NCI-H345 (cell line): ENCODE data around the gene SPTB.

Experiments used
- DNase-seq: peaks from one replicate; lab custom pipeline; 2025; lab: John Stamatoyannopoulos, UW

SPTB gene

GRCh38 chr14:64728856-64729255 is 150.9 kb downstream of the SPTB start:
- no peak for DNase-seq

- DNase-seq = no peak
Measured at GRCh38 chr14:64728106-64728505, 151.6 kb downstream of the SPTB start.

- no peak for DNase-seq
Measured at GRCh38 chr14:64727551-64728071, 152.1 kb downstream of the SPTB start.

GRCh38 chr14:64726585-64726890 is 153.2 kb downstream of the SPTB start:
- peak; percentile 84 for DNase-seq

- DNase-seq = no peak
Measured at GRCh38 chr14:64725879-64726584, 153.7 kb downstream of the SPTB start.

- DNase-seq = no peak
Measured at GRCh38 chr14:64725261-64725815, 154.4 kb downstream of the SPTB start.

GRCh38 chr14:64724578-64724930 is 155.2 kb downstream of the SPTB start:
- no peak for DNase-seq

GRCh38 chr14:64723691-64724577 is 155.8 kb downstream of the SPTB start:
- peak; percentile 59 for DNase-seq

GRCh38 chr14:64722842-64723447 is 156.8 kb downstream of the SPTB start:
- DNase-seq = no peak

- DNase-seq = no peak
Measured at GRCh38 chr14:64721899-64722298, 157.8 kb downstream of the SPTB start.

GRCh38 chr14:64721391-64721791 is 158.3 kb downstream of the SPTB start:
- DNase-seq = peak; percentile 66

- DNase-seq = no peak
Measured at GRCh38 chr14:64720131-64720576, 159.6 kb downstream of the SPTB start.

- no peak for DNase-seq
Measured at GRCh38 chr14:64719601-64720000, 160.1 kb downstream of the SPTB start.

GRCh38 chr14:64718762-64719161 is 160.9 kb downstream of the SPTB start:
- no peak for DNase-seq

- DNase-seq = no peak
Measured at GRCh38 chr14:64717870-64718269, 161.8 kb downstream of the SPTB start.

GRCh38 chr14:64715628-64716412 is 163.9 kb downstream of the SPTB start:
- no peak for DNase-seq

GRCh38 chr14:64715146-64715627 is 164.5 kb downstream of the SPTB start:
- no peak for DNase-seq

GRCh38 chr14:64714432-64715025 is 165.2 kb downstream of the SPTB start:
- DNase-seq = no peak

- DNase-seq = no peak
Measured at GRCh38 chr14:64713677-64714076, 166.0 kb downstream of the SPTB start.

GRCh38 chr14:64711039-64711438 is 168.7 kb downstream of the SPTB start:
- DNase-seq = no peak

GRCh38 chr14:64709126-64709525 is 170.6 kb downstream of the SPTB start:
- DNase-seq = no peak
